HepG2 (cell line): Measurements from ENCODE around the gene ANKRD42. TPM values are rescaled to one million over a fixed set of nuclear protein-coding genes. Genes with fewer than 3 reads are reported as not detected.

Experiments
- AKAP8 ChIP-seq: sonication (generic); formaldehyde crosslinking; IDR thresholded peaks from 2 replicates; pipeline ENCODE4 v1.5.1; 2020; ENCODE audit warnings: mild to moderate bottlenecking, missing genetic modification reagents
- ATF3 ChIP-seq: sonication (generic); formaldehyde crosslinking; IDR thresholded peaks from 2 replicates; pipeline ENCODE4 v1.4.0; 2020; ENCODE audit warnings: missing genetic modification reagents
- EP300 ChIP-seq, 3 experiments: sonication (generic) in 1 of 3; formaldehyde crosslinking in 1 of 3; IDR thresholded peaks; 2 replicates each; pipeline versions ENCODE4 v1.5.1 to v1.6.1; 2011 to 2020; ENCODE audit warnings: low read depth in 2 of 3, low read length in 2 of 3, borderline replicate concordance in 1 of 3, improper control_type of control experiment in 1 of 3, mild to moderate bottlenecking in 1 of 3, missing genetic modification reagents in 1 of 3, moderate library complexity in 1 of 3
- HDAC2 ChIP-seq: sonication (generic); formaldehyde crosslinking; IDR thresholded peaks from 2 replicates; pipeline ENCODE4 v1.4.0; 2020; ENCODE audit warnings: missing genetic modification reagents
- KDM4B ChIP-seq: sonication (generic); formaldehyde crosslinking; IDR thresholded peaks from 2 replicates; pipeline ENCODE4 v1.4.0; 2020; ENCODE audit warnings: missing genetic modification reagents
- MXI1 ChIP-seq: IDR thresholded peaks from 3 replicates; pipeline ENCODE4 v1.6.1; 2012; ENCODE audit warnings: low read depth, low read length, inconsistent platforms, borderline replicate concordance
- NFIC ChIP-seq: IDR thresholded peaks from 2 replicates; pipeline ENCODE4 v1.6.1; 2012; ENCODE audit warnings: mild to moderate bottlenecking, low read length, inconsistent platforms
- NR2F6 ChIP-seq, 2 experiments: IDR thresholded peaks; 2 replicates each; pipeline ENCODE4 v1.6.1; 2016; ENCODE audit warnings: antibody characterized with exemption in 1 of 2, mild to moderate bottlenecking in 1 of 2
- PHF21A ChIP-seq: sonication (generic); formaldehyde crosslinking; IDR thresholded peaks from 2 replicates; pipeline ENCODE4 v1.5.0; 2020; ENCODE audit warnings: mild to moderate bottlenecking, missing genetic modification reagents
- PPARG ChIP-seq: conservative IDR thresholded peaks from 2 replicates; pipeline ENCODE4 v1.6.1; 2016; ENCODE audit warnings: missing biosample characterization, missing genetic modification reagents
- RARA ChIP-seq: IDR thresholded peaks from 2 replicates; pipeline ENCODE4 v1.6.1; 2016; ENCODE audit warnings: missing genetic modification reagents, missing compliant biosample characterization
- RBFOX2 ChIP-seq: fragments of 200-400 bp; formaldehyde crosslinking; IDR thresholded peaks from 2 replicates; pipeline ENCODE4 v1.6.1; 2017; ENCODE audit warnings: low read depth, mild to moderate bottlenecking, low read length
- RXRA ChIP-seq: sonication (generic); formaldehyde crosslinking; IDR thresholded peaks from 2 replicates; pipeline ENCODE4 v1.5.1; 2020; ENCODE audit warnings: missing genetic modification reagents
- ZHX2 ChIP-seq, 2 experiments: sonication (generic) in 1 of 2; formaldehyde crosslinking in 1 of 2; IDR thresholded peaks; 2 replicates each; pipeline versions ENCODE4 v1.6.1 to v1.9.0; 2014 to 2022; ENCODE audit warnings: antibody characterized with exemption in 1 of 2, borderline replicate concordance in 1 of 2, inconsistent platforms in 1 of 2, low read depth in 1 of 2, missing genetic modification reagents in 1 of 2
- ZMYM4 ChIP-seq: sonication (generic); formaldehyde crosslinking; IDR thresholded peaks from 2 replicates; pipeline ENCODE4 v1.8.1; 2023; ENCODE audit warnings: mild to moderate bottlenecking, missing genetic modification reagents
- ZNF441 ChIP-seq: sonication (generic); formaldehyde crosslinking; IDR thresholded peaks from 2 replicates; pipeline ENCODE4 v1.7.0; 2021; ENCODE audit warnings: missing genetic modification reagents, borderline replicate concordance
- ZNF605 ChIP-seq: sonication (generic); formaldehyde crosslinking; IDR thresholded peaks from 2 replicates; pipeline ENCODE4 v1.8.0; 2022; ENCODE audit warnings: mild to moderate bottlenecking, missing genetic modification reagents
- ZNF639 ChIP-seq: conservative IDR thresholded peaks from 2 replicates; pipeline ENCODE4 v1.6.1; 2018; ENCODE audit warnings: missing genetic modification reagents
- ZNF83 ChIP-seq: sonication (generic); formaldehyde crosslinking; IDR thresholded peaks from 2 replicates; pipeline ENCODE4 v1.4.0; 2020; ENCODE audit warnings: missing genetic modification reagents, mild to moderate bottlenecking, borderline replicate concordance
- ZSCAN29 ChIP-seq: sonication (generic); formaldehyde crosslinking; conservative IDR thresholded peaks from 2 replicates; pipeline ENCODE4 v1.4.0; 2020; ENCODE audit warnings: mild to moderate bottlenecking, missing genetic modification reagents
- polyA plus RNA-seq, 8 experiments: library from polyadenylated mRNA; depleted of rRNA in 3 of 8; stranded (reverse) in 7 of 8; unstranded in 1 of 8; fragments of >200 nt; fragmentation: Illumina TruSeq in 4 of 8; extraction: Trizol in 4 of 8; gene quantifications; 2 replicates each; pipeline versions ENCODE4 v1.2.1 to v1.2.3, GENCODE V29; 2011 to 2016; ENCODE audit warnings: low read depth in 4 of 8, missing spikeins in 1 of 8, mixed read lengths in 1 of 8; ENCODE audit not compliant: insufficient read depth in 1 of 8
- total RNA-seq, 5 experiments: library from RNA; depleted of rRNA; stranded (reverse); fragments of >200 nt; fragmentation: Illumina TruSeq; extraction: Trizol; gene quantifications; 2 replicates each; pipeline ENCODE4 v1.2.3, GENCODE V29; 2016; ENCODE audit warnings: low read depth in 1 of 5
- TF ChIP-seq, protein P1 (sequence below): IDR thresholded peaks from 2 replicates; pipeline ENCODE4 v1.6.1; 2012; ENCODE audit warnings: low read depth, low read length, improper control_type of control experiment

The ANKRD42 gene
- total and polyA plus RNA-seq, 2 of the 13 experiments (the other 11 are each of a cell fraction or from before 2014, with no cell fraction given), result 2.2 to 3.7 TPM

DNA sequence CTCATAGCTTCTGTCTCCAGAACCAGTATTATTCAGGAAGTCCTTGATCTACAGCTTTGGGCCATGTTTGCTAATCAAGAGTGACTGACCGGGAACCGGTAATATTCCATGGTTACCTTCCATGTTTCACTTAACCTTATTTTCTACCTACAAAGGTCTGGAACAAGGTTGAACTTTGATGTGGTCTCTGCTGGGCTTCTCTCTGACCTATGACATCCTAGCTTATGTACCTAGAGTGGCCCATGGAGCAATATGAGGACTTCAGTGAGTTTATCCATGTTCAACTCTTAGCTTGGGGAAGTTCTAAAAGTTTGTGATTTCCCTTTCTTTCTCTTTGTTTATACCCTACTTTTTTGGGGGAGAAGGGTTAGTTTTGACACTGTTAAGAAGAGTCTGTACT, 59.4 kb downstream of the ANKRD42 start (continued):
- TF ChIP-seq, protein P1, sequence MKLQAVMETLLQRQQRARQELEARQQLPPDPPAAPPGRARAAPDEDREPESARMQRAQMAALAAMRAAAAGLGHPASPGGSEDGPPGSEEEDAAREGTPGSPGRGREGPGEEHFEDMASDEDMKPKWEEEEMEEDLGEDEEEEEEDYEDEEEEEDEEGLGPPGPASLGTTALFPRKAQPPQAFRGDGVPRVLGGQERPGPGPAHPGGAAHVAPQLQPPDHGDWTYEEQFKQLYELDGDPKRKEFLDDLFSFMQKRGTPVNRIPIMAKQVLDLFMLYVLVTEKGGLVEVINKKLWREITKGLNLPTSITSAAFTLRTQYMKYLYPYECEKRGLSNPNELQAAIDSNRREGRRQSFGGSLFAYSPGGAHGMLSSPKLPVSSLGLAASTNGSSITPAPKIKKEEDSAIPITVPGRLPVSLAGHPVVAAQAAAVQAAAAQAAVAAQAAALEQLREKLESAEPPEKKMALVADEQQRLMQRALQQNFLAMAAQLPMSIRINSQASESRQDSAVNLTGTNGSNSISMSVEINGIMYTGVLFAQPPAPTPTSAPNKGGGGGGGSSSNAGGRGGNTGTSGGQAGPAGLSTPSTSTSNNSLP, result peak; percentile 79; the same call in 1 of the 2 replicates
- TF ChIP-seq MXI1 (no peak), ZNF83 (CRISPR knock-in tag) (no peak), ZNF639 (CRISPR knock-in tag) (no peak), ZNF441 (CRISPR knock-in tag) (no peak), ATF3 (CRISPR knock-in tag) (no peak), ZHX2 (IDR thresholded peaks at IDR 0.05; ENCODE audit: low read depth) (no peak), ZHX2 (CRISPR knock-in tag; IDR thresholded peaks at IDR 0.05; ENCODE audit: borderline replicate concordance) (no peak), NFIC (peak; percentile 89; the same call in 1 of the 2 replicates), NR2F6 (IDR thresholded peaks at IDR 0.05) (peak; percentile 95), NR2F6 (CRISPR knock-in tag; IDR thresholded peaks at IDR 0.05) (peak; percentile 89), ZSCAN29 (CRISPR knock-in tag) (0 out of 2 replicates have a peak, but pooled peaks have one; percentile 29), RXRA (peak; percentile 48; the same call in 1 of the 2 replicates), RBFOX2 (no peak), AKAP8 (CRISPR knock-in tag) (no peak), HDAC2 (peak; percentile 53; the same call in 1 of the 2 replicates), ZNF605 (CRISPR knock-in tag) (no peak), KDM4B (CRISPR knock-in tag) (no peak), RARA (peak; percentile 90), EP300 (IDR thresholded peaks at IDR 0.05; ENCODE audit: low read depth in 2 of 2, low read length in 2 of 2) (peak; percentile 51 to 88; a peak in 3 of 4 replicates), EP300 (CRISPR knock-in tag; IDR thresholded peaks at IDR 0.05; ENCODE audit: borderline replicate concordance) (peak; percentile 40; the same call in 1 of the 2 replicates), ZMYM4 (CRISPR knock-in tag) (peak; percentile 87), PPARG (CRISPR knock-in tag) (peak; percentile 94), PHF21A (CRISPR knock-in tag) (0 out of 2 replicates have a peak, but pooled peaks have one; percentile 45)
